Sigmoid colon (tissue), 7 donors: Measurements from ENCODE around the gene TUBGCP6. TPM values are rescaled to one million over a fixed set of nuclear protein-coding genes. Genes with fewer than 3 reads are reported as not detected.

ENCODE experiments used
- DNase-seq: peaks from one replicate; pipeline ENCODE4 v3.0.0-alpha.2; 2019
- H3K27ac ChIP-seq, 4 donors: fragments of 200-600 bp; sonication (generic); one replicate each; pipeline ENCODE4 v1.5.1; 2016 to 2019; ENCODE audit warnings: mild to moderate bottlenecking in 1 of 4
- H3K27me3 ChIP-seq, 3 donors: fragments of 200-600 bp; sonication (generic); one replicate each; pipeline ENCODE4 v1.5.1; 2019; ENCODE audit warnings: mild to moderate bottlenecking in 1 of 3
- H3K36me3 ChIP-seq, 4 donors: fragments of 200-600 bp; sonication (generic); one replicate each; pipeline ENCODE4 v1.5.1; 2016 to 2019
- H3K4me1 ChIP-seq, 4 donors: fragments of 200-600 bp; sonication (generic); one replicate each; pipeline ENCODE4 v1.5.1; 2017 to 2019
- H3K4me3 ChIP-seq, 4 donors: fragments of 200-600 bp; sonication (generic); one replicate each; pipeline ENCODE4 v1.5.1; 2017 to 2019; ENCODE audit warnings: mild to moderate bottlenecking in 2 of 4, moderate library complexity in 1 of 4
- H3K9me3 ChIP-seq, 4 donors: fragments of 200-600 bp in 3 of 4; sonication (generic) in 3 of 4; one replicate each; pipeline versions ENCODE4 v1.5.1 to v1.6.1; 2013 to 2019
- CTCF ChIP-seq, 4 experiments: fragments of 450-650 bp in 3 of 4; fragments of 200-600 bp in 1 of 4; IDR thresholded peaks; one replicate each; pipeline ENCODE4 v1.5.1; 2016 to 2019; ENCODE audit warnings: antibody characterized with exemption in 4 of 4, mild to moderate bottlenecking in 3 of 4, moderate library complexity in 2 of 4
- EP300 ChIP-seq, 4 donors: sonication (generic); formaldehyde crosslinking; IDR thresholded peaks; one replicate each; pipeline ENCODE4 v1.6.1; 2017; ENCODE audit warnings: antibody characterized with exemption in 4 of 4
- POLR2A ChIP-seq, 2 donors: fragments of 450-650 bp; IDR thresholded peaks; one replicate each; pipeline ENCODE4 v1.6.1; 2016; ENCODE audit warnings: antibody characterized with exemption in 2 of 2, mild to moderate bottlenecking in 2 of 2, moderate library complexity in 2 of 2
- POLR2AphosphoS5 ChIP-seq, 4 donors: sonication (generic); formaldehyde crosslinking; IDR thresholded peaks; one replicate each; pipeline ENCODE4 v1.6.1; 2017; ENCODE audit warnings: antibody characterized with exemption in 4 of 4
- WGBS, 2 donors: extraction: QIAGEN DNeasy Blood & Tissue Kit; methylation state at CpG; one replicate each; pipeline ENCODE4 v1.1.7; 2013; 5-methylcytosine and 5-hydroxymethylcytosine counted together
- intact Hi-C: fragments of 100-400 bp; cut with DNase I; formaldehyde crosslinking; loops from one replicate; pipeline ENCODE4 v1.15.1; 2023
- polyA plus RNA-seq, 3 donors: library from polyadenylated mRNA; stranded (reverse); fragments of 200-250 nt; gene quantifications; one replicate each; pipeline ENCODE4 v1.2.3, GENCODE V29; 2013
- total RNA-seq, 4 donors: library from RNA; depleted of rRNA; stranded (reverse); fragments of >200 nt; gene quantifications; one replicate each; pipeline ENCODE4 v1.1.0, GENCODE V29; 2016
- donor health status: healthy with polysubstance abuse.
- donor health status: Bipolar disorder and iron deficiency.
- donor health status: healthy.

TUBGCP6 gene
- total and polyA plus RNA-seq, 7 donors = 4.6 to 67.0 (median 26.4) TPM

- Histone ChIP-seq H3K27ac (no peak overlapping the region), H3K36me3 (peaks cover 0 to 48% (median 13%) of the 10 kb centered on the region in 4 donors), H3K4me1 (peaks cover 0 to 42% (median 31%) of the 10 kb centered on the region in 4 donors), H3K9me3 (no peaks in the 10 kb centered on the region), H3K4me3 (no peak overlapping the region), H3K27me3 (no peaks in the 10 kb centered on the region)
- no peak for DNase-seq
- 91 to 95% methylated on average over 7 of the region's 7 CpGs for WGBS, 2 donors
- TF ChIP-seq POLR2AphosphoS5 (IDR thresholded peaks at IDR 0.05) (no peak), POLR2A (IDR thresholded peaks at IDR 0.05) (no peak), CTCF (IDR thresholded peaks at IDR 0.05) (no peak), EP300 (IDR thresholded peaks at IDR 0.05) (no peak)
- intact Hi-C loops = loop anchor here (5.0 to 10.0 kb wide), 2 partner anchors 272 to 420 kb away; no protein-coding TSS in a partner anchor
Measured at GRCh38 chr22:50204571-50204970, 40.3 kb downstream of the TUBGCP6 start.

DNA sequence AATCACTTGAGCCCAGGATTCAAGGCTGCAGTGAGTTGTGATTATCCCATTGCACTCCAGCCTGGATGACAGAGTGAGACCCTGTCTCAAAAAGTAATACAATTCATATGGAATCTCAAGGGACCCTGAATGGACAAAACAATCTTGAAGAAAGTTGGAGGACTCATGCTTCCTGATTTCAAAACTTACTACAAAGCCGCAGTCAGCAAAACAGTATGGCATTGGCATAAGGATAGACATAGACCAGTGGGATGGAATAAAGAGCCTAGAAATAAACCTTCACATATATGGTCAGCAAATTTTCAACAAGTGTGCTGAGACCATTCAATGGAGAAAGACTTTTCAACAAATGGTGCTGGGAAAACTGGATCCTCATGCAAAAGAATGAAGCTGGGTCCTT lies 41.5 kb downstream of the TUBGCP6 start:
- H3K27ac ChIP-seq = no peak overlapping the region
- intact Hi-C loops = loop anchor here (5.0 to 10.0 kb wide), 2 partner anchors 271 to 418 kb away; no protein-coding TSS in a partner anchor
- H3K9me3 ChIP-seq = no peaks in the 10 kb centered on the region
- peaks cover 0 to 39% (median 11%) of the 10 kb centered on the region in 4 donors for H3K36me3 ChIP-seq
- WGBS, 2 donors = 98 to 100% methylated on average over 1 of the region's 1 CpG
- H3K4me3 ChIP-seq = no peak overlapping the region
- no peak for DNase-seq
- H3K27me3 ChIP-seq = no peaks in the 10 kb centered on the region
- H3K4me1 ChIP-seq = peaks cover 0 to 41% (median 31%) of the 10 kb centered on the region in 4 donors
- no peak for TF ChIP-seq CTCF (IDR thresholded peaks at IDR 0.05)
- TF ChIP-seq POLR2A (IDR thresholded peaks at IDR 0.05) = no peak

DNA sequence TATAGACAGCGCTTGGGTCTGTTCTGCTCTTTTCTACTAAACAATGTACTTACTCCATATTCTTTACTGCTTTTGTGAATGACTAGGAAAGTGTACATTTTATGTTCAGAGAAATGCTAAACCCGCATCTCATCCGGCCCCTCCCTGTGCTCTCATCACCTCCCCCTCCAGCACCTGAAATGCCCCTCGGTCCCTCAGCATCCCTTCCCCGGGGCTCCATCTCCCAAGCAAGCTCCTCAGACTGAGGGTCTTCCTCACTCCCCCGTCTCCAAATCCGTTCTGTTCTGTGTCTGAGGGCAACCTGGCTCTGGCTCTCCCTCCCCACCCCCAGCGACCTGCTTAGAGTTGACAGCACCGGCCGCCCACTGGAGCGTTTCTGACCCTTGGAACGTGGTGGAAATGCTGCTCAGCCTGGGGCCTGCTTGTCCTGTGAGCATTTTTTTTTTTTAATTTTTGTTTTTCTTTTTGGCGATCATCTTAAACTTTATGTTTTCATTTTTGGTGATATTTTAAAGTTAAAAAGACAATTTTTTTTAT lies 42.6 kb downstream of the TUBGCP6 start:
- intact Hi-C loops = loop anchor here (5.0 to 10.0 kb wide), 2 partner anchors 270 to 417 kb away; no protein-coding TSS in a partner anchor
- Histone ChIP-seq H3K36me3 (peaks cover 0 to 41% (median 8%) of the 10 kb centered on the region in 4 donors), H3K27ac (no peak overlapping the region), H3K9me3 (no peaks in the 10 kb centered on the region), H3K4me1 (peaks cover 0 to 41% (median 29%) of the 10 kb centered on the region in 4 donors), H3K27me3 (no peaks in the 10 kb centered on the region), H3K4me3 (peak overlapping the region; percentile 42 to 89 (median 84))
- no peak for DNase-seq
- TF ChIP-seq EP300 (IDR thresholded peaks at IDR 0.05) (no peak), POLR2A (IDR thresholded peaks at IDR 0.05) (no peak), POLR2AphosphoS5 (IDR thresholded peaks at IDR 0.05) (no peak), CTCF (IDR thresholded peaks at IDR 0.05) (no peak)
- WGBS, 2 donors = 48 to 64% methylated on average over 13 of the region's 13 CpGs

DNA sequence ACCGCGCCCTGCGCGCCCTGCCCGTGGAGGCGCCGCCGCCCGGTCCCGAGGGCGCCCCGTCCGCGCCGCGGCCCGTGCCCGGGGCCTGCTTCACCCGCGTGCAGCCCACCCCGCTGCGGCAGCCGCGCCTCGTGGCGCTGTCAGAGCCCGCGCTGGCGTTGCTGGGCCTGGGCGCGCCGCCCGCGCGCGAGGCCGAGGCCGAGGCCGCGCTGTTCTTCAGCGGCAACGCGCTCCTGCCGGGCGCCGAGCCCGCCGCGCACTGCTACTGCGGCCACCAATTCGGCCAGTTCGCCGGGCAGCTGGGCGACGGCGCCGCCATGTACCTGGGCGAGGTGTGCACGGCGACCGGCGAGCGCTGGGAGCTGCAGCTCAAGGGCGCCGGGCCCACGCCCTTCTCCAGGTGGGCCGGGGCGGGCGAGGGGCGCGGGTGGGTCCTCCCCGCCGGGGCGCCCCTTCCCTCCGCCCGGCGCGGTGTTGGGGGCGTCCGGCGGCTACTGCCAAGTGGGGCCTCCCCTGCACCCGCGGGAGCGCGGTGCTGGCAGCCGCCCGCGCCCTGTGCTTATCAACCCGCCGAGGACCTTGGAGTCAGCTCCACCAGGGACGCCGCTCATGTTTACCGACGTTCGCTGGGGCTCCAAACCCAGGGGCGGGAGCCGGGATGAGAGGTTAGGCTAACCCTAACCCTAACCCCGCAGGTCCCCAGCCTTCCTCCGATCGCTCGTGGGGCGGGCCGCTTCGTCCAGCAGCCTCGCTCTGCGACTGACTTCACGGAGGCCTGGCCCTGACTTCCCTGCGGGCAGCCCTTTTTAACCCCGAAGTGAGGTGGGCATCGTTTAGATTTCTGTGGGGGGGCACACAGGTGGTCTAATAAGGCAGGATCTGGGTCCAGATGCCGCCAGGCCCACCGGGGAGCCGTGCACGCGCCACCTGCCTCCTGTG lies 43.4 kb downstream of the TUBGCP6 start:
- no peaks in the 10 kb centered on the region for H3K9me3 ChIP-seq
- peak overlapping the region; percentile 79 to 89 (median 86) for H3K27ac ChIP-seq
- H3K27me3 ChIP-seq = no peaks in the 10 kb centered on the region
- H3K4me3 ChIP-seq = peak overlapping the region; percentile 42 to 89 (median 84)
- H3K4me1 ChIP-seq = peaks cover 0 to 37% (median 26%) of the 10 kb centered on the region in 4 donors
- DNase-seq = no peak
- WGBS, 2 donors = 1% methylated on average over 115 of the region's 115 CpGs
- TF ChIP-seq POLR2A (IDR thresholded peaks at IDR 0.05) (no peak), CTCF (IDR thresholded peaks at IDR 0.05) (no peak), EP300 (IDR thresholded peaks at IDR 0.05) (no peak), POLR2AphosphoS5 (IDR thresholded peaks at IDR 0.05) (no peak)
- intact Hi-C loops = loop anchor here (2.0 to 10.0 kb wide), 3 partner anchors 17 to 417 kb away; partner anchors contain the start of gene TRABD
- H3K36me3 ChIP-seq = peaks cover 0 to 39% (median 6%) of the 10 kb centered on the region in 4 donors
